ENCODE data around the gene AHNAK2. TPM values are rescaled to one million over a fixed set of nuclear protein-coding genes. Genes with fewer than 3 reads are reported as not detected.

Gene AHNAK2
- total and polyA plus RNA-seq, 9 of the 15 experiments (the other 6 are each of a cell fraction or from before 2014, with no cell fraction given): 0.04 to 0.09 (median 0.04) TPM; not detected in 6

- peak; percentile 76 for TF ChIP-seq FOSL1 (tag; conservative IDR thresholded peaks at IDR 0.05)
- TF ChIP-seq ARHGAP35 (IDR thresholded peaks at IDR 0.05; ENCODE audit: partially characterized antibody): peak; percentile 31
- no peak for TF ChIP-seq ZNF695 (CRISPR knock-in tag; IDR thresholded peaks at IDR 0.05)
- 0 out of 4 replicates have a peak, but pooled peaks of 1 of the 2 experiments have one; percentile 52 for TF ChIP-seq MLLT1 (IDR thresholded peaks at IDR 0.05)
- 0 out of 2 replicates have a peak, but pooled peaks have one; percentile 27 for TF ChIP-seq JUND (IDR thresholded peaks at IDR 0.05; ENCODE audit: borderline replicate concordance, low read depth, low read length)
- peak; percentile 36; the same call in 2 of the 3 replicates for TF ChIP-seq JUND (tag; IDR thresholded peaks at IDR 0.05; ENCODE audit: borderline replicate concordance, low read depth, low read length)
- TF ChIP-seq NR2C2 (CRISPR knock-in tag; IDR thresholded peaks at IDR 0.05): no peak
- TF ChIP-seq NR2C2 (tag; IDR thresholded peaks at IDR 0.05): no peak
- TF ChIP-seq PHF20 (IDR thresholded peaks at IDR 0.05; ENCODE audit: partially characterized antibody): peak; percentile 34
- 0 out of 2 replicates have a peak, but pooled peaks have one; percentile 23 for TF ChIP-seq ZBTB2 (IDR thresholded peaks at IDR 0.05)
- TF ChIP-seq DPF2 (IDR thresholded peaks at IDR 0.05): peak; percentile 69
- no peak for TF ChIP-seq KDM5B (IDR thresholded peaks at IDR 0.05; ENCODE audit: insufficient replicate concordance, low read depth, low read length)
- 0 out of 2 replicates have a peak, but pooled peaks have one; percentile 20 for TF ChIP-seq BCOR (IDR thresholded peaks at IDR 0.05)
- peak; percentile 37; the same call in 1 of the 2 replicates for TF ChIP-seq SMARCE1 (IDR thresholded peaks at IDR 0.05)
- TF ChIP-seq ZBTB40 (IDR thresholded peaks at IDR 0.05): 0 out of 2 replicates have a peak, but pooled peaks have one; percentile 15
- no peak for TF ChIP-seq ZBTB40 (CRISPR knock-in tag; IDR thresholded peaks at IDR 0.05)
Measured at GRCh38 chr14:104979758-104980610, 1.8 kb upstream of the AHNAK2 start (continued).

Measured in K562 (cell line).